ENCODE measurements around the gene RBM39.

RBM39 gene

GRCh38 chr20:35665949-35666288 is 76.1 kb downstream of the RBM39 start:
- no peak for DNase-seq

GRCh38 chr20:35664466-35665206 is 77.4 kb downstream of the RBM39 start, which contains the start of the genes CPNE1 and RBM12:
Gene CPNE1, minus strand, starts transcription at chr20:35664900. Its CDS starts 31,977 bp downstream, at chr20:35632923.
Gene RBM12, minus strand, starts transcription at chr20:35664900. Its CDS starts 9,578 bp downstream, at chr20:35655322.
- DNase-seq, result peak; percentile 85 to 93

GRCh38 chr20:35663516-35664465 is 78.3 kb downstream of the RBM39 start:
- peak in 1 of 2 donors; percentile 24 for DNase-seq

GRCh38 chr20:35662551-35662950 is 79.5 kb downstream of the RBM39 start:
- DNase-seq, result no peak

- DNase-seq, result no peak
Observed at GRCh38 chr20:35661908-35662307, 80.2 kb downstream of the RBM39 start.

- no peak for DNase-seq
Observed at GRCh38 chr20:35661053-35661452, 81.0 kb downstream of the RBM39 start.

- no peak for DNase-seq
Observed at GRCh38 chr20:35660122-35660937, 81.7 kb downstream of the RBM39 start.

- no peak for DNase-seq
Observed at GRCh38 chr20:35657271-35657670, 84.8 kb downstream of the RBM39 start.

- DNase-seq, result no peak
Observed at GRCh38 chr20:35654415-35654814, 87.6 kb downstream of the RBM39 start.

- DNase-seq, result no peak
Observed at GRCh38 chr20:35653893-35654292, 88.2 kb downstream of the RBM39 start.
